IPS-NIHi11 (cell line): ENCODE measurements around the gene IL10.
A peak's percentile ranks its signal among the peaks of the same experiment; 100 is the strongest.
"Not testable (repeated sequence)": the region's sequence is repeated elsewhere in the genome, so short reads cannot be mapped to it uniquely, and the experiment has no call there.

Experiments
- DNase-seq: peaks from one replicate; pipeline ENCODE4 v3.0.0; 2012; ENCODE audit warnings: mixed read lengths, low spot score

The IL10 gene

GRCh38 chr1:206765771-206766170 is 6.5 kb downstream of the IL10 start:
- not testable (repeated sequence) for DNase-seq

- DNase-seq: not testable (repeated sequence)
Measured at GRCh38 chr1:206762741-206763364, 9.4 kb downstream of the IL10 start.

GRCh38 chr1:206761159-206761768 is 11.0 kb downstream of the IL10 start:
- peak; percentile 43 for DNase-seq

GRCh38 chr1:206760590-206760989 is 11.7 kb downstream of the IL10 start:
- DNase-seq: no peak

GRCh38 chr1:206757524-206758266 is 14.6 kb downstream of the IL10 start:
- DNase-seq: no peak

- DNase-seq: no peak
Measured at GRCh38 chr1:206754011-206754410, 18.3 kb downstream of the IL10 start.

- no peak for DNase-seq
Measured at GRCh38 chr1:206753141-206753540, 19.2 kb downstream of the IL10 start.

- no peak for DNase-seq
Measured at GRCh38 chr1:206752481-206752880, 19.8 kb downstream of the IL10 start.

- DNase-seq: no peak
Measured at GRCh38 chr1:206751891-206752290, 20.4 kb downstream of the IL10 start.

GRCh38 chr1:206748348-206749030 is 23.8 kb downstream of the IL10 start:
- no peak for DNase-seq

- no peak for DNase-seq
Measured at GRCh38 chr1:206745301-206745700, 27.0 kb downstream of the IL10 start.

GRCh38 chr1:206744683-206745082 is 27.6 kb downstream of the IL10 start:
- no peak for DNase-seq

- no peak for DNase-seq
Measured at GRCh38 chr1:206742719-206743383, 29.4 kb downstream of the IL10 start.

- DNase-seq: no peak
Measured at GRCh38 chr1:206741142-206741701, 31.1 kb downstream of the IL10 start.

GRCh38 chr1:206739411-206740076 is 32.8 kb downstream of the IL10 start:
- DNase-seq: peak; percentile 42

GRCh38 chr1:206738370-206739366 is 33.6 kb downstream of the IL10 start:
- DNase-seq: peak; percentile 64

GRCh38 chr1:206737729-206738201 is 34.5 kb downstream of the IL10 start:
- no peak for DNase-seq

- DNase-seq: no peak
Measured at GRCh38 chr1:206736878-206737728, 35.2 kb downstream of the IL10 start.

- DNase-seq: no peak
Measured at GRCh38 chr1:206735553-206736031, 36.7 kb downstream of the IL10 start.
